Fibroblast of mammary gland (primary cell): Measurements from ENCODE around the gene DBR1.

ENCODE experiments used
- DNase-seq: peaks from one replicate; pipeline ENCODE4 v3.0.0-alpha.2; 2010; ENCODE audit warnings: low read depth
- H3K4me3 ChIP-seq: 2 replicates; pipeline ENCODE4 v1.5.1; 2011; ENCODE audit warnings: low read depth, mild to moderate bottlenecking, low read length, moderate library complexity; ENCODE audit not compliant: control insufficient read depth
- CTCF ChIP-seq: conservative IDR thresholded peaks from 2 replicates; pipeline ENCODE4 v1.5.1; 2011; ENCODE audit warnings: low read depth, low read length, inconsistent platforms; ENCODE audit not compliant: control insufficient read depth, insufficient read depth

DBR1 gene

GRCh38 chr3:138200424-138200823 is 25.7 kb upstream of the DBR1 start:
- TF ChIP-seq CTCF, result no peak
- DNase-seq, result no peak
- H3K4me3 ChIP-seq, result no peak overlapping the region

- no peak overlapping the region for H3K4me3 ChIP-seq
- no peak for TF ChIP-seq CTCF
- no peak for DNase-seq
Measured at GRCh38 chr3:138199851-138200250, 25.1 kb upstream of the DBR1 start.

- TF ChIP-seq CTCF, result no peak
- H3K4me3 ChIP-seq, result no peak overlapping the region
- no peak for DNase-seq
Measured at GRCh38 chr3:138197524-138197923, 22.8 kb upstream of the DBR1 start.

- no peak for TF ChIP-seq CTCF
- peak; percentile 42 for DNase-seq
Measured at GRCh38 chr3:138197058-138197457, 22.3 kb upstream of the DBR1 start.

GRCh38 chr3:138196023-138196422 is 21.3 kb upstream of the DBR1 start:
- DNase-seq, result peak; percentile 10
- no peak for TF ChIP-seq CTCF
- H3K4me3 ChIP-seq, result no peak overlapping the region

More at GRCh38 chr3:138197058-138197457, 22.3 kb upstream of the DBR1 start:
- H3K4me3 ChIP-seq, result no peak overlapping the region

- H3K4me3 ChIP-seq, result no peak overlapping the region
- no peak for DNase-seq
- no peak for TF ChIP-seq CTCF
Measured at GRCh38 chr3:138195481-138195880, 20.8 kb upstream of the DBR1 start.
